GM21786 (cell line): ENCODE measurements around the gene GLYR1.
A peak's percentile ranks its signal among the peaks of the same experiment; 100 is the strongest.

ENCODE experiments used
- ATAC-seq: cut with Tn5 transposase; IDR thresholded peaks from one replicate; pipeline ENCODE4 v1.9.1; 2021; ENCODE audit not compliant: unreplicated experiment

Gene GLYR1

DNA sequence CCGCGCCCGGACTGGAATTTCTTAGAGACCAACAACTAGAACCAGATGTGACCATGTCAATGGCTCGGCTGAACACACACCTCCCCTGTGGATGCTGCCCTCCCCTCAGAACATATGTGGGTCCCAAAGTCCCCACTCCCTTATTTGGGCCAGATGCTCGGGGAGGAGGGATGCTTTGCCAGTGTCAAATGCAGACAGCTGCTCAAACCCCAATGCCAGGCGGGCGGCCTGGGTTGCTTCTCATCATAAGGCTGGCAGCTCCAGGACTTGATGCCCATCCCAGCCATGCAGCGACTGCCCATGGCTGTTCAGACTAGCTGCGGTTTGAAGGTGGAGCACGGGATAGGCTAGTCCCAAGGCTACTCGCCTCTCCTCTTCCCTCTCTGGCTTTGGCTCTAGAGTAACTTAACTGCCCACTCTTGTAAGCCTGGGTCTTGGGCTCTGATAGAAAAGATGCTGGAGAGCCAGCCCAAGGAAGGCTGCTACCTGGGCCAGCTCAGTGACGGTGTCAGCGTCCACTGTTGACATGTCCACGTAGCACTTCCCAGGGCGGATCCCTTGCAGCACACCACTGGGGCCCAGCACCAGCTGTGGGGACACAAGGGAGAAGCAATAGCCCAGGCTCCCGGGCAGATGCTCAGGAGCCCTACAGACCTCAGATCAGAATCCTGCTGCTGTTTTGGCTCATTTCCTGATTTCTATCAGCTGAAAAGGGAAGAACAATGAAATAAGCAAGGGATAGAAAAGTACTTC, 33.7 kb downstream of the GLYR1 start:
- ATAC-seq: no peak

DNA sequence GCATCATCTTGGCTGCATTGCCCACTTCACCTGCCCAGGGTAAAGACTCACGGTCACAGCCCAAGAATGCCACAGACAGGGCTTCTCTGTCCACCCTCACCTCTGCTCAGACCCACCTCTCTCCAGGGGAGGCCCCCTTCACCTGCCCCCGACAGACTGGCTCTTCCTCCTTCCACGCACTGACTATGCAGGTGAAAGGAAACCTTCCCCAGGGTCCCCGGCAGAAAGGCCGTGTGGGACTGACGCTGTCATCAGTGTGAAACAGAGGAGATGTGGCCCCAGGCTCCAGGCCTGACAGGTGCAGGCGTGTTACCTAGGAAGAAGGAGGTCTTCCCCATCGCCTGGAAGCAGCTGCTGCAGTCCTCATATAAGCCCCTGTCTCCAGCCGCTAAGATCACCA, 35.3 kb downstream of the GLYR1 start:
- ATAC-seq: no peak

DNA sequence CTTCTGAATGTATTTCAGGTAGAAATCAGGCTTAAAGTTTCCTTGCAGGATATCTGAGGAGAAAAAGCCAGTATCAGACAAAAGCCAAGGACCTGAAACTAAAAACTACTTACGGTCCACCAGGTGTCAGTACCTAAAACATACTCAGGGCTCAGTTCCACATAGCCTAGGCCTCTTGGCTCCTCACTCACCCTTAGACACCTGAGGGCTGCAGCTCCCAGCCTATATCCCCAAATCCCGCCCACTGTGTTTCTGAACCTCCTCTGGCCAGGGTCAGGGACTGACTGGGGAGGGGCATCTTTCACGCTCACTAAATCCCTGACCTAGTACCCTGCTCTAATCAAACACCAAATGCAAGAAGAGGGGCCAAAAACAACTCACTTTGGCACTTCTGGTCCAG, 35.8 kb downstream of the GLYR1 start:
- no peak for ATAC-seq

DNA sequence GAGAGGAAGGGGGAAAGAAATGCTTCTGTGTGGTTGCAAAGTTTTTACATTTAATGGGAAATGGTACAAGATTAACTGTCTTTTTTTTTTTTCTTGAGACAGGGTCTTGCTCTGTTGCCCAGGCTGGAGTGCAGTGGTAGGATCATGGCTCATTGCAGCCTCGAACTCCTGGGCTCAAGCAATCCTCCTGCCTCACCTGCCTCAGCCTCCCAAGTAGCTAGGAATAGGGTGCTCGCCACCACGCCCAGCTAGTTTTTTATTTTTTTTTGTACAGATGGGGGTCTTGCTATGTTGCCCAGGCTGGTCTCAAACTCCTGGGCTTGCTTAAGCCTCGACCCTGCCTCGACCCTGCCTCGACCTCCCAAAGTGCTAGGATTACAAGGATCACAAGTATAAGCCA, 40.8 kb downstream of the GLYR1 start:
- ATAC-seq: no peak

DNA sequence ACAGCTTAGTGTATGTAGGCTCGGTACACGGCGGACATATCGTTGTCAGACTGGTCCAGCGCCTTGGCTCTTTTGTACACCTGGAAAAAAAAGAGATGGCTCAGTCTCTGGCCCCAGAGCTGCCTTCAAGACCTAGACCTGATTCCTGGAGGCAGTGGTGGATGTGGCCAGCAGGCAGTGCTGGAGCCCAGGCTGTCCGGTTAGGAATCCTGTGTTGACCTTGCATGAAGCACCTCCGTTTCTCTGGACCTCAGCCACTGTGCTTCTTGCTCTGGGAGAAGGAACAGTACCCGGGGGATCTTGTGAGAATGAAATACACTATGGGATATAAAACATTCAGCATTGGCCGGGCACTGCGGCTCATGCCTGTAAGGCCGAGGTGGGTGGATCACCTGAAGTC, 41.9 kb downstream of the GLYR1 start:
- no peak for ATAC-seq

DNA sequence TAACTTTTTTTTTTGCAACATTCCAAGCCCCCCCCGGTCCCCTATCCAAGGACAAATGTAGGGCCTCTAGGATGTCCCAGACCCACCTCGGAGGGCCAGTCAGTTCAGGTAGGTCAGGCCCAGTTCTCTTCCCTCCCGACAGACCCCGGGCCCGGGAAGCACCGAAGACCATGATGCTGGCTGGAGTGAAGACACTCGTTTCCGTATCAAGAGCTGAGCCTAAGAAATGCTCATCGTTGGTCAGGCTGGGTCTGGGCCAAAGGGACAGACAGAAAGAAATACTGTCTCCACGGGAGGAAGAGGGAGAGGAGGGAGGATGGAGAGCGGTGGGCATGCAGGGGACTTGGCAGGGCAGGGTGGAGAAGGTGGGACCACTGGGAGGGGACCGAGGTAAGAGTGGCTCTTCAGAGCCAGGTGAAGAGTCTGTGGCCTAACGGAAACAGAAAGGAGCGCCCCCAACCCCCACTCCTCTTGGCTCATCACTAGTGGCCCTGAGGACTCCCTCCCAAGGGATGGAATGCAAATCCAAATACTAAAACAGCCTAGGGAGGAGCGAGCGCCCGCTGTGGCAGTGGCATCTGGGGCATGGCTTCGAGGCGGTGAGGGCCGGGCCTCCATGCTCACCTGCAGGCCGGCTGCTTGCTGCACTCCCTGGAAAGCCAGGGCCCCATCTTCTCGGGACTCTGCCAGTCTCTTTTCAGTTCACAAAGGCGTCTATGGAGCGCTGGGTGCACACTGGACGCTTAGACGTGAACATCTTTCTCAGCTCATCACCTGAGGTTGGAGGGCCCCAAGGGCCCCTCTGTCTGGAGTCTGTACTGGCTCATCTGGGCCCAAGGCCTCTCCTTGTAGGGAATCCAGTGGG, 43.0 kb downstream of the GLYR1 start:
- ATAC-seq: no peak

DNA sequence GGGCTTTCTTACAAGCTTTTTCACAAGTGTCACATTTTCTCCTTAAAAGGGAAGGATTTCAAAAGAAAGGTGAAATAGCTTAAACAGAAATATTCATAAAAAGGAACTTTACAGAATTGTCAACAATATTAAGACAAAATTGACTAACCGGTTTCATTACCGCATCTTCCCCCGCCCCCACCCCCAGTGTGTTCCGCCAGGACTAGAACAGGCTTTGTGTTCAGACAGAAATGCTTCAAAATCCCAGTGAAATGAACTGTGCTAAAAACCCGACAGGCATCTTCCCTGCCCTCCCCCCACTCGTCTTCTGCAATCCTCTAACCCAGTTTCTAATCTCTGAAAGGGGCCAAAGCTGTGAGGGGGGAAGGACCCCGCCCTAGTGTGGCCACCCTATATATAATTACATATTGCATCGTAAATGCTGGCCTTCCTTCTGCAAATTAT, 43.7 kb downstream of the GLYR1 start:
- ATAC-seq: no peak

DNA sequence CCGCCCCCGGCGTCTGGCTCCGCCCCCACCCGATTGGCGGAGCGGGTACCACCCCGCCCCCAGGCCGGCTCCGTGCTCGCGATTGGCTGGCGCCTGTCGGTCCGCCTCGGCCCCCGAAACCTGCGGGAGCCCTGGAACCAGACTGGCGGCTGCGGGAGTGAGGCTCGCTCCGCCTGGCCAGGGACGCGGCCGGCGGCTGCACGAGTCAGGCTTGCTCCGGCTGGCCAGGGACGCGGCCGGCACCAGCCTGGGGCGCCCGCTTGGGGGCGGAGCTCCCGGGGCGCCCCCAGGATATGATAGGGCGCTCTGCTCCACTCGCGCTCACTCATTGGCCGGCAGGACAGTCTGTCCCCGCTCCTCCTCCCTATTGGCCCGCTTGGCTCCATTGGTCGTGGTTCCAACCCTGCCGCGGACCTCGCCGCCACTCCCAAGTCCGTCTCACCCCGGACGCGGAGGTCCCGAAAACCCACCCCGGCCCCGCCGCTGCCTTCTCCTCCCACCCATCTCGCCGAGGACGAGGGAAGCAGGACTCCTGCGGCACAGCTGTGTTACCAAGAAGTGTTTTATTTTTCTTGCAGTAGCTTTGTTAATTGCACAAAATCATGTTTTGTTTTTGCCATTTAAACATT, 44.3 kb downstream of the GLYR1 start:
- ATAC-seq: peak; percentile 88

DNA sequence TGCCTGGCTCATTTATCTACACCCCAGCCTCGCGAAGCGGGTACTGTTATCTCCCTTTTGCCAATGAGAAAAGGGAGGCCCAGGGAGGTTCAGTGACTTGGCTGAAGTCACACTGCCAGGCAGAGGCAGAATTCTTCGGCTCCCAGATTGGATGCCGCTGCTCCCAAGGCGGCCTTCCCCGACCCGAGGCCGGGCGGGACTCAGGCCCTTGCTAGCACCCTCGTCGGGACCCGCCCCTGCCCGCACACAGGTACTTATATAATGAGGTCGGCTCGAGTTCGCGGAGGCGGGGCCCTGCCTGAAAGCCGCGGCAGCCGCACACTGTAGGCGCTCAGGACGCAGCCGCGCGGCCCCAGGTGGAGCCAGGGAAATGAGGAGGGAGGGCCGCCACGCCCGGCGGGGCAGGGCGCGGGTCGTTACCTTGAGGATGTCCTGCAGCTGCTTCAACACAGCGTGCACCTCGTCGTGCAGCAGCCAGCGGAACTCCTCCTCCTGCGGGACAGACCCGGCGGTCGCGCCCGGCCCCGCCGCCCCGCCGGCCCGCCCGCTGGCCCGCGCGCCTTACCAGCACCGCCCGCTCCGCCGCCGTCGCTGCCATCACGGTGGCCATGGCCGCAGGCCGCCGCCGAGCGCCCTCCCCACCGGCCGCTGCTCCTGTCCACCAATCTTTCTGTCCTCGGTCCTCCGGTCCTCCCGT, 45.0 kb downstream of the GLYR1 start, which contains the start of gene ROGDI:
Gene ROGDI (minus strand): TSS at position 672 of the 697 bp plus-strand sequence. CDS start 62 bp downstream, at position 610.
- peak; percentile 59 for ATAC-seq

DNA sequence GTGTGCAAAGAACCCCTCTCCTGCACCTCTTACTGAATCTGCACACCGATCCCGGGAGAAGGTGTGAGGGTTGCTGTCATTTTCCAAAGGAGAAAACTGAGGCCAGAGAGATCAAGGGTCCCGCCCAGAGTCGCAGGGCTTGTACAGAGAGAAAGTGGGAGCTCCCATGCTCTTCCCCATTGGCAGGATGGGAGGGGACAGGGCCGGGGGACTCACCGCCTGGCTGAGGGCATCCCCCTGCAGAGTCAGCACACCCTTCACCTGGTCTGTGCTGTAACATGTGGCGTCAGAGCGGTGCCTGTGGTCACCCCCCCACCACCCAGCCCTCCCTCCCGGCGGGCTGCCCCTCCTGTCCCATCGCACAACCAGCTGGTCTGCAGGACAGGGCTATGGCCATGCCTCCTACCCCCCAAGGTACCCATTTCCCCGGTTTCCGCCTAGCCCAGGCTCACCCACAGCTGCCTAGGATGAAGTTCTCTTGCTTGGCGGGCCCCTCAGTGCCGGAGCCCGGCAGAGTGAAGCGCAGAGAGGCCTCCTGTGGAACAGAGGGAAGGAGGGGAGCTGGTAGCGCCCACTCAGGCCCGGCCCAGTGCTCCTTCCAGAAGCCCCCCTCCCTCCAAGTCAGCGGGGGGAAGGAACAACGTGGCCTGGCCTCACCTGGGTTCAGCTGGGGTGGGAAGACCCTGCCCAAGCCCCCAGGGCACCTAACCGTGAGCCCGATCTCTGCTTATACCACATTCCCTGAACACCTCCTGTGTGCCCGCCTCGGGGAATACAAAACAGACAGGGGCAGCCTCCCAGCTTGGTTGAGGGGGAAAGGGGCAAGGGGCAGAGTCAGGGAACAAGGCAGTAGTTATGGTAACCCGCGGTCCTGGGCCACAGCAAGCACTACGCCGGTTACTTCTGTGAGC, 45.8 kb downstream of the GLYR1 start:
- ATAC-seq: no peak

DNA sequence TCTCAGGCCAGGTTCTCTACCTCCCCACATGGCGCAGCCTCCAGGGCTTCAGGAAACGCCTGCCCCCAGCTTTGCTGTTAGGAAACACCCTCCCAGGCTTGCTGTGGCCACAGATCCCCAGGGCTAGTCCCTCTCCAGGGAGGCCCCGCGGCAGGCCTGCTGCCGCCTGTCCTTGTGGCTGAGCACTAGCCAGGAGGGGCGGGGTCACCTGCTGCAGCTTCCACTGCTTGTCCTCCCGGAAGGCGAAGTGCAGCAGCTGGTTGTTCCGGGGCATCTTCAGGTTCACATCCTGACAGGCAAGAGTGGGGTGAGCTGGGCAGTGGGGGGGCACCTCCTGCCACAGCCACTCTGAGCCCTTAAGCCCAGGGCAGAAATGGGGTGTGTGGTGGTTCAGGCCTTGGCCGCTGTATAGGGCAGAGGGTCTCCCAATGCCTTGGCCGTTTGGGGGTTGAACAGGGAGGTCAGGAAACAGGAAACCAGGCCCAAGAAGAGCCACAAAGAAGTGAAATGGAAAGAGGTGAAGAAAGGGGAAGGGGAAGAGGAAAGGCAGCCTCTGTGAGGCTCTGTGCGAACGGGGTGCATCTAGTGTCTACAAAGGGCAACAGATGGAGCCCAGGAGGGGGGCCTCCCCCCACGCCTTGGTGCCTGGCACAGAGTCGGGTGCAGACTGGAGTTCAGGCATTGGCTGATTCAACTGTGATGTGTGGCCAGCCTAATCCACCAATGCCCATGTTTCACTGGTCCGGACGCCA, 46.6 kb downstream of the GLYR1 start:
- ATAC-seq: no peak

DNA sequence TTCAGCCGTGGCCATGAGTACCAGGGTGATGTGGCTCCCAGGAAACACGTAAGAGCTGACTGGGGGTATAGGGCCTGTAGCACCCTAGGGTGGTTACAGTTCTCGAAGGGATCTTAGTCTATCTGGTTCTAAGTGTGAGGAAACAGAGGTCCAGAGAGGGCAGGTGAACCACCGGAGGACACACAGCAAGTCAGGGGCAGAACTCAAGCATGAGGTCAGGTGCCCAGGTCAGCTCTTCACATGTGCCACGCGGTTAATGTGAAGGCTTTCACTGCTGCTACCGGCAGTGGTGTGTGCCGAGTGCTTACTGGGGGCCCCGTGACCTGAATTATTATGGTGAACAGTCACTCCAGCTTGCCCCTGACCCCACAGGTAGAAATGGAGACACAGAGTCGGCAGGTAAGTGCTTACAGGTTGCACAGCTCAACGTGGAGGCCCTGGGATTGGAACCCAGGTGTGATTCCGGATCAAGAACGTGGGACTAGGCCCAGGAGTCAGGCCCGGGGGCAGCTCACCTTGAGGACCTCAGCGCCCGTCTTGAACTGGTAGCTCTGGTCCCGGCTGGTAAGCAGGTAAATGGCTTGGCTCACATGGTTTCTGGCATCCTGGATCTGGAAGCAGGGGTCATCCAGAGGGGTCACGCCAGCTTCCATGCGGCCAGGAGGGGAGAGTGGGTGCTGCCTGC, 47.8 kb downstream of the GLYR1 start:
- ATAC-seq: no peak

DNA sequence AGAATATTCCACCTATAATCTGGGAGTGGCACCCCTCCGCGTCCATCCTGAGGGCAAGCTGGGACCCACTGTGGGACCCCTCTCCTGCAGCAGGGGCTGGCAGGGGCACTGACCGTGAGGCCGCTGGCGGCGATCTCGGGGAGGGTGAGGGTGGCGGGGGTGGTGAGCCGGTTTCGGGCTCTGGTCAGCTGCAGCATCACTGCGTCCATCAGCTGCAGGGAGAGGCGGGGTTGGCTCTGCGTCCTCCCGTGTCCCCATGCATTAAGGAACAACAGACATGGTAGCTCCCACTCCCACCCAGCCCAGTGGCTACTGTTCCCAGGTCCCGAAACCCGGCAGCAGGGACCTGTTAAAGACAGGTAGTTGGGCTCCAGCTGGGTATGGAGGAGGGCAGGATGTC, 48.6 kb downstream of the GLYR1 start:
- ATAC-seq: no peak

DNA sequence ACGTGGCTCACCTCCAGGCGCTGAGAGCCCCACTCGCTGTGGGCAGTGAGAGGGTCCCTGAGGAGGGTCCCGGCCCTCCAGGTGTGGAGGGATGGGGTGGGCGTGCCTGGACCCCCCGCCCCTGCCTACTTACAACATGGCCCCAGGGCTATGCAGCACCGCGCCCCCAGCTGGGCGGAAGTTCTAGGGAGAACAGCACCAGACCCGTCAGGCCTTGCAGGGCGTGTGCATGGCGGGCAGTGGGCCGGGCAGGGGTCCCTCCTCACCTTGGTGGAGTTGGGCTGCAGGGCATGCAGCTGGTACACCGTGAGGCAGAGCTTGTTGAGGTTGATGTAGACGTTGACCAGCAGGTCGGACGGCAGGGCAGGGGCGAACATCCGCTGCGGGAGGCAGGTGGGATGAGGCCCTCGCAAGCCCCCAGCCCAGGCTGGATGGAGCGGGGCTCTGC, 49.3 kb downstream of the GLYR1 start:
- ATAC-seq: no peak

DNA sequence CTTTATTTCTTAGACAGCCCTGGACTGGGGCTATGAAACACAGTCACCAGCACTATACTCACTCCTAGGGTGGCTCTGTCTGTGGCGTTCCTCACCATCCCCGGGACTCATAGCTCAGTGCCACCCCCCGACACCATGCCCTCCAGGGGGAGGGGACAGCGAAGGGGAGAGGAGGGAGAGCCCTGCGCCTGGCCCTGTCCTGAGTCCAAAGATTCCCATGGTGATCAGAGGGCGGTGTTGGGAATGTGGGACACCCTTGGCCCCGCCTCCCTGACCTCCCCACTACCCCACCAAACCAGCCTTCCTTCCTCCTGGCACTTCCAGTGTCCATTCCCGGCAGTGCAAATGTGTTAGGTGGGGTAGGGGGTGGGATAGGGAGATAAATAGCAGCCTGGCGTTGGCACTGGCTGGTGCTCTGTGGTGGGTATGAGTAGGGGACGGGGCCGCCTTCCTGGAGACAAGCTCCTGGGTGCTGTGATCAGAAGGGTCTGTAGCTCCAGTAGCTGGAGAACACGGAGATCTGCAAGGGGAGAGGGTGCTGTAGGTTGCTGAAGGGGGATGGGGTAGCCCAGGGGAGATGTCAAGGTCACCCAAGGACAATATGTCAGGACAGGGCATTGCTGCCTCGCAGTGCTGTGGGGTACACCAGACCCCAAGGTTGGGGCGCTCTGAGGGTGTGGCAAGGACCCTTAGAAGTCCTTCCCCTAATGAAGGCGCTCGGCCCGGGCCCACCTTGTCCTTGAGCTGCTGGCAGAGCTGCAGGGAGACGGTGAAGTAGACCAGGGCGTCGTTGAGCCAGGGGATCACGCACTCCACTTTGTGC, 49.9 kb downstream of the GLYR1 start:
- ATAC-seq: no peak

DNA sequence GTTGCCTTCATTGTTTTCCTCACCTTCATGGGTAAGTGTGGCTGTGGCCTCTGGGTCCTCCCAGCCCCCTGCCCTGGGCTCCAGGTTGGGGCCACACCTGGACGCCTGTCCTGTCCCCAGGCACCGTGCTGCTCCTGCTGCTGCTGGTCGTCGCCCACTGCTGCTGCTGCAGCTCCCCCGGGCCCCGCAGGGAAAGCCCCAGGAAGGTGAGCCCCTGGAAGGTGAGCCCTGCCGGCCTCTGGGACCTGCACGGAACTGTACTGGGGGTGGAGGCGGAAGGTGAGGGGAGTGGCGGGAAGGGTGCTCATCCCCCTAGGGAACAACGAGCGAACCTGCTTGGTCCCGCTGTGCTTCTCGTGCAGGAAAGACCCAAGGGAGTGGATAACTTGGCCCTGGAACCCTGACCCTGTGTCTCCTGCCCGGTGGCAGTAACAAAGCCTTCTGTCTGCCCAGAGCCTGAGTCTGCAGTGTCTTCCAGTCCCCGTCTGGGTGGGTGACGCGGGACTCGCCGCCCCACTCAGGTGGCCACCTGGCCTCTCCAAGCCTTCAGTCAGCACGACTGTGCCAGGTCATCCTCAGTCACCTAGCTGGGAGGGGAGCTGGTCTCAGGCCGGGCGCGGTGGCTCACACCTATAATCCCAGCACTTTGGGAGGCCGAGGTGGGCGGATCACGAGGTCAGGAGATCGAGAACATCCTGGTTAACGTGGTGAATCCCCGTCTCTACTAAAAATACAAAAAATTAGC, 51.1 kb downstream of the GLYR1 start:
- ATAC-seq: no peak

DNA sequence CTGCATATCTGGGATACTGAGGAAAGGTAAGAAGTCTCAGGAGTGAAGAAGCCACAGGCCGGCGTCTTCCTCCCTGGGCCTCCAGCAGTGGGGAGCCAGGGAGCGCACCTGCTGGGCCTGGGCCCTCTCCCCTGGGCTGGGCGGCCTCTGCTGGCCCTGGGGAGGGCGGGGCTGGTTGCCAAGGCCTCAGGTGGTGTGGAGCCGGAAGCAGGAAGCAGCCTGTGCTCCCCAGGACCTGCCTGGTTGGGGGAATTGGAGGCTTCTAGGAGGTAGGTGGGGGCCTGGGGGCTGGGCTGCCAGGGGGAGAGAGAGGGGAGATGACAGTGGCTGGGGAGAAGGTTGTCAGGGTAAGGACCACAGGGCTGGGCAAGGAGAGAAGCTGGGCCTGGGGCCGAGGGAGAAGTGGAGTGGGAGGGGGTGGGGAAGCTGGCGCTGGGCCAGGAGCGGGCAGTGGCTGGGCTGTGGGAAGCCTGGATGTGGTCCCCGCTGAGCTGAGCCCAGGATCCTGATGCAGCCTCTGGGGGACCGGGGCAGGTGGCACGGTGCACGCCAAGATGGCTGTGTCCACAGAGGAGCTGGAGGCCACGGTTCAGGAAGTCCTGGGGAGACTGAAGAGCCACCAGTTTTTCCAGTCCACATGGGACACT, 51.8 kb downstream of the GLYR1 start, which contains the start of gene SMIM22:
Gene SMIM22 (plus strand): TSS at position 189 of the 647 bp plus-strand sequence. CDS start 366 bp downstream, at position 555.
- ATAC-seq: no peak
